Stimulated activated CD8-positive, alpha-beta memory T cell treated with anti-CD3 and anti-CD28 coated beads, Interleukin-15, amount 100 ng/mL, for 4 hours (primary cell): ENCODE measurements around the gene CATSPERE.
"Not testable (repeated sequence)": the region's sequence is repeated elsewhere in the genome, so short reads cannot be mapped to it uniquely, and the experiment has no call there.

ENCODE experiments used
- DNase-seq, 2 donors: peaks; one replicate each; pipeline ENCODE4 v3.0.0-alpha.2; 2020; ENCODE audit warnings: low read depth in 2 of 2

Gene CATSPERE

DNA sequence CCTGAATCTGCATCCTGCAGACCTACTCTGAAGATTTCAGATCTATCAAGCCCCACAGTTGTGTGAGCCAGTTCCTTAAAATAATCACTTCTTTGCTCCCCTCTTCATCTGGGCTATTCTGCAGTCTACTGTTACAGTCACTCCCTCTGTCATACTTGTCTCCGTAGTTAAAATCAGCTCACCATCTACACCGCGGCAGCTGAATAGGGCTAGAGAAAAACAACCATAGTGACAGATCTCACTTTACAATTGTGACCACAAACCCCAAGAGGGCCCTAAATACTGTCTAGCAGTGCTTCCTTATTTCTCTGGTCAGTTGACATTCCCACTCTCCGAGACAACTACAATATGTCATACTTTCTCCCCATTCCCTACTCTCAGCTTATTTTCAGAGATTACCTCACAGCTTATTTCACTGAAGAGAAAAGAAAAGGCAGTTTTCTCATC lies 204.7 kb downstream of the CATSPERE start:
- DNase-seq = no peak

DNA sequence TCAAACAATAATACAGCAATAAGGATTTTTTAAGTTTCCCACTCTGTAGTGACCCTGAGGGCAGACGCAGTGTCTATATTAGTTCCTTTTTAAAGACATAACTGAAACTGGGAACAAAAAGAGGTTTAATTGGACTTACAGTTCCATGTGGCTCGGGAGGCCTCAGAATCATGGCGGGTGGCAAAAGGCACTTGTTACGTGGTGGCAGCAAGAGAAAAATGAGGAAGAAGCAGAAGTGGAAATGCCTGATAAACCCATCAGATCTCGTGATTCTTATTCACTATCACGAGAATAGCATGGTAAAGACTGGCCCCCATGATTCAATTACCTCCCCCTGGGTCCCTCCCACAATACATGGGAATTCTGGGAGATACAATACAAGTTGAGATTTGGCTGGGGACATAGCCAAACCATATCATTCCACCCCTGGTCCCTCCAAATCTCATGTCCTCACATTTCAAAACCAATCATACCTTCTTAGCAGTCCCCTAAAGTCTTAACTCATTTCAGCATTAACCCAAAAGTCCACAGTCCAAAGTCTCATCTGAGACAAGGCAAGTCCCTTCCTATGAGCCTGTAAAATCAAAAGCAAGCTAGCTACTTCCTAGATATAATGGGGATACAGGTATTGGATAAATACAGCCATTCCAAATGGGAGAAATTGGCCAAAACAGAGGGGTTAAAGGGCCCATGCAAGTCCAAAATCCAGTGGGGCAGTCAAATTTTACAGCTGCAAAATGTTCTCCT lies 205.8 kb downstream of the CATSPERE start:
- DNase-seq = not testable (repeated sequence)

DNA sequence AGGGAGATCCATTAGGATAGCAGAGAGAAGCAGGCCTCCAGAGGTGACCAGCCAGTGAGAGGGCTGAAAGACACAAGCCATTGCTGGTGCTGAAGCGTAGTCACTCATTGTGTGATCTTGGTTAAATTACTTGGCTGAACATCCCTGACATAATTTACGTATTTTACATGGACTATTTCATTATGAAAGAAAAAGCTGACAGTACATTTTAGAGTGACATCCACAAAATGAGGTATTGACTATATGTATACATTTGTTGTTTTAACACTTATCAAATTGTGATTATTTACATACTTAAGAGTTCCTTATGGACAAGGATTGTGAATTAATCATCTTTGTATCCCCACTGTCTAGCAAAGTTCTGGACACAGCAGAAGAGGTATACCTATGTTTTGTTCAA lies 206.7 kb downstream of the CATSPERE start:
- DNase-seq = no peak

DNA sequence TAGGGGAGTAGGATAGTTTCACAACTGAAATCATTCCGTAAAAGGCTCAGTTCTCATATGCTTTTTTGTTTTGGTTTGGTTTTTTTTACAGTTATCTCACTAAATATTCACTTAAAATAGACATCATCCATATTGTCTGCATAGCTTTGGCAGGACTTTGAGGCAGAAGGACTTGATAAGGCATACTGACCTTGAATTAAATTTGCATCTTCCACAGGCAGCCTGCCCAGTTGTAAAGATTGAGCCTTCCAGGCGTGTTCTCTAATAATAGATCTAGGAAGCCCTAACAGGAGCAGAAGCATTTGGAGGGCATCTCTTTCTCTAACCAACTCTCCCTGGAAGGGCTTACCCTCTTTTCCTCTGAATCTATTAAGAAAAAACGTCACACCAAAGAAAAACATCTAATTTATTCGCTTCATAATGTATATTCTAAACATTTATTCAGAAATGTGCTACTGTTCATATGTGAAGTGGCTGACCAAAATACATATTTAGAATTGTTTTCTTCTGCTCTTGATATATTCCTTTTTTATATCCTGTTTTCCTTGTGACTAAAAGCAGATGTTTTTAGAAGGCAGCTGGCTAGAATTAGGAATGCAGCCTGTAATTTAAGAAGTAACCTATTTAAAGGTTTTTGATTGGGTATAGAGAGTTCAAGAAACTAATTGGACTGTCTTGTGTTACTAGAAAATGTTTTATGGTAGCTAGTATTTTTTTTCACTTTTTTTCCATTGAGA lies 212.0 kb downstream of the CATSPERE start:
- no peak for DNase-seq

DNA sequence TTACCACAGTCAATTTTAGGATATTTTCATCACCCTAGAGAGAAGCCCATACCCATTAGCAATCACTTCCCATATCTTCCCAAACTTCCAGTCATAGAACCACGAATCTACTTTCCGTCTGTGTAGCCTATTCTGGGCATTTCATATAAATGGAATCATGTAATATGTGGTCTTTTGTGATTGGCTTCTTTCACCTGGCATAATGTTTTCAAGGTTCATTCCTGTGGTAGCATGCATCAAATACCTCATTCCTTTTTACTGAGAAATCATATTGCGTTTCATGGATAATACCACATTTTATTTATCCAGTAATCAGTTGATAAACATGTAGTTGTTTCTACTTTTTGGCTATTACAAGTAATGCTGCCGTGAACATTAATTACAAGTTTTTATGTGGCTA lies 213.4 kb downstream of the CATSPERE start:
- no peak for DNase-seq

DNA sequence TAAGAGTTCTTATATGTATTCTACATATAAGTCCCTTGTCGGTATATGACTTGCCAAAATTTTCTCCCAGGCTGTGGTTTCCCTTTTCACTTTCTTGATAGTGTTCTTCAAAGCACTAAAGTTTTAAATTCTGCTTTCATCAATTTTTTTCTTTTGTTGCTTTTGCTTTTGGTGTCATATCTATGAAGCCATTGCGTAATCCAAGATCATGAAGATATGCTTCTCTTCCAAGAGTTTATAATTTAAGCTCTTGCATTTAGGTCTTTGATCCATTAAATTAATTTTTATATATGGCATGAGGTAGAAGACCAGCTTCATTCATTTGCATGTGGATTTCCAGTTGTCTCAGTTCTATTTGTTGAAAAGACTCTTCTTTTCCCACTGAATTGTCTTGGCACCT lies 214.1 kb downstream of the CATSPERE start:
- DNase-seq = no peak

DNA sequence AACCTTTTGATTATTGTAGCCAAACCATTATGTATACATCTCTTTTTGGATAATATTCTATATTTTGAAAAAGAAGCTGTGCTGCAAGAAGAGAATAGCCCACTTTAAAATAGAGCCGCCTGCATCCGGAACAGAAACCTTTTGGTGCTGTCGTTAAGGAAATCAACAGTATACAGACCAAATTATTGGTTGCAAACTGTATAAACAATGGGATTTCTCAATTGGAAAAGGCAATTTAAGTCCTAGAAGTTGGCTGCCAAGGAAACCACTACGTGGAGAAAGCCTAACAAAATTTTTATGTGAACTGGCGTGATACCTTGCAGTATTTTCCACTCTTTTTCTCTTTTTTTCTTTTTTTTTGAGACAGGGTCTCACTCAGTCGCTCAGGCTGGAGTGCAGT lies 217.6 kb downstream of the CATSPERE start:
- DNase-seq = no peak

DNA sequence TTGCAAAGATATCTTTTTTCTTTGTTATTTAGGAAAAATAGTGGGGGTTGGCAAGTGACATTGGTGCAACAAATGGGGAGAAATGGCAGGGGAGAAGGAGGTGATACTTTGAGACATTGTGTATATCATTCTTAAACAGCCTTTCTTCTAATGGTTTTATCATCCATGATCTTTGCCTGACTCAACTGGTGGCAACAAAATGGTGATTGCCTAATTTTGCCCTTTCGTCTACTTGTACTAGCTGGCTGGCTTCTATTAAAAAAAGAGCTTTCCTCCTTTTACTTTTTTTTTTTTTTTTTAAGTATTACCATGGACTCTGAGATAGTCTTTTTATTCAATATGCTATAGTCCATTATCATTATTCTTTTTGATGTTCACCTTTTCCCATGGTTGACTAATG lies 219.6 kb downstream of the CATSPERE start:
- no peak for DNase-seq

DNA sequence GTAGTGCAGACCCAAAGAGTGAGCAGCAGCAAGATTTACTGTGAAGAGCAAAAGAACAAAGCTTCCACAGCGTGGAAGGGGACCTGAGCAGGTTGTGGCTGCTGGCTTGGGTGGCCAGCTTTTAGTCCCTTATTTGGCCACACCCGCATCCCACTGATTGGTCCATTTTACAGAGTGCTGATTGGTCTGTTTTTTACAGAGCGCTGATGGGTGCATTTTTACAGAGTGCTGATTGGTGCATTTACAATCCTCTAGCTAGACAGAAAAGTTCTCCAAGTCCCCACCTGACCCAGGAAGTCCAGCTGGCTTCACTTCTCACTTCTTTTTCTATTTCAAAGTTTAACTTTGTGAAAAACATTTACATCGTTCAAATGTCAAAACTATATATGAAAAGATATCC lies 221.0 kb downstream of the CATSPERE start:
- DNase-seq = not testable (repeated sequence)
